Prostate gland (tissue), 2 donors: ENCODE results near the gene MYOCD. TPM values are rescaled to one million over a fixed set of nuclear protein-coding genes. Genes with fewer than 3 reads are reported as not detected.

Experiments used
- DNase-seq: peaks from one replicate; pipeline ENCODE4 v3.0.0-alpha.2; 2019; ENCODE audit warnings: low spot score
- H3K27ac ChIP-seq, 2 donors: fragments of 200-600 bp; sonication (generic); 2 replicates each; pipeline ENCODE4 v1.5.1; 2017 to 2019
- H3K27me3 ChIP-seq: fragments of 200-600 bp; sonication (generic); replicated peaks from 2 replicates; pipeline ENCODE4 v1.5.1; 2019; ENCODE audit not compliant: insufficient read depth
- H3K36me3 ChIP-seq, 2 donors: fragments of 200-600 bp; sonication (generic); 1 replicate in 1 of 2; 2 replicates in 1 of 2; pipeline versions ENCODE4 v1.5.1 to v1.8.1; 2017 to 2019
- H3K4me1 ChIP-seq: fragments of 200-600 bp; sonication (generic); replicated peaks from 2 replicates; pipeline ENCODE4 v1.5.1; 2019
- H3K4me3 ChIP-seq, 2 donors: fragments of 200-600 bp; sonication (generic); 2 replicates each; pipeline ENCODE4 v1.5.1; 2017 to 2019
- H3K9me3 ChIP-seq: fragments of 200-600 bp; sonication (generic); 2 replicates; pipeline ENCODE4 v1.5.1; 2017
- POLR2A ChIP-seq: fragments of 450-650 bp; IDR thresholded peaks from one replicate; pipeline ENCODE4 v1.6.1; 2016; ENCODE audit warnings: antibody characterized with exemption, mild to moderate bottlenecking
- POLR2AphosphoS5 ChIP-seq: sonication (generic); formaldehyde crosslinking; IDR thresholded peaks from one replicate; pipeline ENCODE4 v1.6.1; 2017; ENCODE audit warnings: antibody characterized with exemption
- WGBS: methylation state at CpG from one replicate; pipeline ENCODE4 v1.1.5; 2018; 5-methylcytosine and 5-hydroxymethylcytosine counted together
- intact Hi-C: fragments of 100-400 bp; cut with DNase I; formaldehyde crosslinking; loops from one replicate; pipeline ENCODE4 v1.14.2; 2022
- total RNA-seq, 2 donors: library from RNA; depleted of rRNA; stranded (reverse); fragments of >200 nt; gene quantifications; one replicate each; pipeline ENCODE4 v1.1.0, GENCODE V29; 2016
- TF ChIP-seq, protein P1 (sequence below), 4 experiments: fragments of 200-600 bp in 2 of 4; fragments of 450-650 bp in 2 of 4; sonication (generic) in 2 of 4; IDR thresholded peaks; 1 replicate in 3 of 4; 2 replicates in 1 of 4; pipeline ENCODE4 v1.5.1; 2016 to 2019; ENCODE audit warnings: antibody characterized with exemption in 4 of 4, mild to moderate bottlenecking in 2 of 4, moderate library complexity in 2 of 4

The MYOCD gene
- total RNA-seq, 2 donors from 2014 or later, result 8.5 to 43.8 TPM

DNA sequence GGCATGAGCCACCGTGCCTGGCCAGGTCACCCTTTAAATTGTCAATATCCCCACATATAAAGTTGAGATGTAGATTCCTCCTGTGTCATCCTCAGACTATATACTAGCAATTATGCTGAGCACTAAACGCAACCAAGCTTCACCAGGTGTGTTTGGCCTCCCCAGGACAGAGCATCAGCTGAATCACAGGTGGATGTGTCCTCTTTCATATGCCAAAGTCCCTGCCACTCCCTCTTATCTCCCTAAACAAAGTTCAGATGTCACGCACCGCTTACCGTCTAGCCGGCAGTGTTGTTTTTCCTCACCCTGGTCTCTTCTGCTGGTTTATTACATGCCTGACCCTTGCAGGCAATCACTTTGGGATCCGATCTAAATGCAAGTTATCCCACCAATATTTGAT lies 79.8 kb downstream of the MYOCD start:
- intact Hi-C loops, result loop anchor here (10.0 kb wide), 1 partner anchor 191 kb away; no protein-coding TSS in a partner anchor
- no peak for DNase-seq
- Histone ChIP-seq H3K36me3 (no peaks in the 10 kb centered on the region), H3K4me1 (no peaks in the 10 kb centered on the region), H3K4me3 (no peak overlapping the region), H3K27ac (no peak overlapping the region), H3K27me3 (no peaks in the 10 kb centered on the region), H3K9me3 (no peaks in the 10 kb centered on the region)
- 84% methylated on average over 7 of the region's 7 CpGs for WGBS
- TF ChIP-seq POLR2AphosphoS5 (no peak), POLR2A (no peak)
- TF ChIP-seq, protein P1, sequence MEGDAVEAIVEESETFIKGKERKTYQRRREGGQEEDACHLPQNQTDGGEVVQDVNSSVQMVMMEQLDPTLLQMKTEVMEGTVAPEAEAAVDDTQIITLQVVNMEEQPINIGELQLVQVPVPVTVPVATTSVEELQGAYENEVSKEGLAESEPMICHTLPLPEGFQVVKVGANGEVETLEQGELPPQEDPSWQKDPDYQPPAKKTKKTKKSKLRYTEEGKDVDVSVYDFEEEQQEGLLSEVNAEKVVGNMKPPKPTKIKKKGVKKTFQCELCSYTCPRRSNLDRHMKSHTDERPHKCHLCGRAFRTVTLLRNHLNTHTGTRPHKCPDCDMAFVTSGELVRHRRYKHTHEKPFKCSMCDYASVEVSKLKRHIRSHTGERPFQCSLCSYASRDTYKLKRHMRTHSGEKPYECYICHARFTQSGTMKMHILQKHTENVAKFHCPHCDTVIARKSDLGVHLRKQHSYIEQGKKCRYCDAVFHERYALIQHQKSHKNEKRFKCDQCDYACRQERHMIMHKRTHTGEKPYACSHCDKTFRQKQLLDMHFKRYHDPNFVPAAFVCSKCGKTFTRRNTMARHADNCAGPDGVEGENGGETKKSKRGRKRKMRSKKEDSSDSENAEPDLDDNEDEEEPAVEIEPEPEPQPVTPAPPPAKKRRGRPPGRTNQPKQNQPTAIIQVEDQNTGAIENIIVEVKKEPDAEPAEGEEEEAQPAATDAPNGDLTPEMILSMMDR (IDR thresholded peaks at IDR 0.05), result no peak

DNA sequence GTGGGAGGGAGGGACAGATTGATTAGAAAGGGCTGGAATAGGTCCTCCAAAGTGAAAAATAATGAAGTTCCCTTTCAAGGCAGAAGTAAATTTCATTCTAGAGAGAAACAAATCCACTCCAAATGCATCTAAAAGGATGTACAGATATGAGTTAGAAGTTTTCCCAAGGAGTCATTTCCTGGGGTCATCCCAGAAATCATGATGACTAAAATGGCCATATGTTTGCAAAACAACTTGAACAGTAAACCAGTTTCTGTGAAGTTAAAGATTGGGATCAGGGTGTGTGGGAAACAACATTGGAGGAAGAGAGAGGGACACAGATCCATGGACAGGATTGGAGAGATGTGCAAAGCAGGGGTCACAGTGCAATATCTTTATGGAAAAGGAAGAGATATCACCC lies 91.1 kb downstream of the MYOCD start:
- TF ChIP-seq, protein P1 (IDR thresholded peaks at IDR 0.05), result no peak
- no peak for TF ChIP-seq POLR2A
- TF ChIP-seq POLR2AphosphoS5, result no peak

DNA sequence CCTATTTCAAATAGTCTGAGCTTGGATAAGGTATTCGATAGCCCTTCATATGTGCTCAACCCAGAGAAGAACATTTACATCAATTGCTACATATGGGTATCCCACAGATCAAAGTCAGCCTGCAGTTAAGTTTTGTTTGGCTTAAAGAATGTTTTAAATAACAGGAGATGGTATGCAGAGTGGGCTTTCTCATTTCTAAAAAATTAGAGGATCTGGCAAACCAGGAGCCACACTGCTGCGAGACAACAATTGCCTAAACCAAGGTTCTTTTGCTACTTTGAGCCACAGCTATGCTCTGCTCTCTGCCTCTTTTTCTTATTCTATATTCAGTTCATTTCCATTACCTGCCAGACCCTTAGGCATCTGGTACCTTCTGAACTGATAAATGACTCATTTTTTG lies 93.4 kb downstream of the MYOCD start:
- DNase-seq, result no peak
- Histone ChIP-seq H3K27ac (no peak overlapping the region), H3K36me3 (no peaks in the 10 kb centered on the region), H3K27me3 (no peaks in the 10 kb centered on the region), H3K4me3 (no peak overlapping the region), H3K9me3 (no peaks in the 10 kb centered on the region), H3K4me1 (no peaks in the 10 kb centered on the region)
- WGBS, result 57% methylated on average over 2 of the region's 2 CpGs
- intact Hi-C loops, result no loop called here
- TF ChIP-seq POLR2A (no peak), POLR2AphosphoS5 (no peak)
- TF ChIP-seq, protein P1 (IDR thresholded peaks at IDR 0.05), result no peak

More for the DNA sequence above, 91.1 kb downstream of the MYOCD start:
- intact Hi-C loops, result no loop called here
- Histone ChIP-seq H3K27ac (no peak overlapping the region), H3K36me3 (no peaks in the 10 kb centered on the region), H3K4me3 (no peak overlapping the region), H3K4me1 (no peaks in the 10 kb centered on the region), H3K27me3 (no peaks in the 10 kb centered on the region), H3K9me3 (no peaks in the 10 kb centered on the region)
- no peak for DNase-seq

DNA sequence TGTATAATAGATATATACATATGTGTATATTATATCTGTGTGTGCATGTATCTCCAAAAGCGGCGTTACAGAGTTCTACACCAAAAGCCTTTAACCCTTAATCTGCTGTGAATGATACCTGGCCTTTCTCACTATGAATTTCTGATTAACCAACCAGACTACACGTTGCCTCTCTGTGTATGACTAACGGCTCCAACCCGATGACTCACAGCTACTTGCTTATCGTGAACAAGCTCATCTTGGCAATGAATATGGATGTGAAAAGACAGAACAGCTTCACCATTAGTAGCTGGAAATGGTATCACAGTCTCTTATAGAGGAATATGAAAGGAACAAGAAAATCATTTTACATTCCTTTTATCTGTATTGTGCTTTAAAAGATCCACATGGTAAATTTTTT lies 99.9 kb downstream of the MYOCD start:
- no peak for DNase-seq
- H3K9me3 ChIP-seq, result no peaks in the 10 kb centered on the region
- H3K27me3 ChIP-seq, result no peaks in the 10 kb centered on the region
- H3K4me3 ChIP-seq, result no peak overlapping the region
- TF ChIP-seq POLR2AphosphoS5 (no peak), POLR2A (no peak)
- TF ChIP-seq, protein P1 (IDR thresholded peaks at IDR 0.05), result no peak
- H3K27ac ChIP-seq, result no peak overlapping the region
- H3K36me3 ChIP-seq, result no peaks in the 10 kb centered on the region
- intact Hi-C loops, result no loop called here
- WGBS, result 51% methylated on average over 6 of the region's 6 CpGs
- H3K4me1 ChIP-seq, result no peaks in the 10 kb centered on the region

DNA sequence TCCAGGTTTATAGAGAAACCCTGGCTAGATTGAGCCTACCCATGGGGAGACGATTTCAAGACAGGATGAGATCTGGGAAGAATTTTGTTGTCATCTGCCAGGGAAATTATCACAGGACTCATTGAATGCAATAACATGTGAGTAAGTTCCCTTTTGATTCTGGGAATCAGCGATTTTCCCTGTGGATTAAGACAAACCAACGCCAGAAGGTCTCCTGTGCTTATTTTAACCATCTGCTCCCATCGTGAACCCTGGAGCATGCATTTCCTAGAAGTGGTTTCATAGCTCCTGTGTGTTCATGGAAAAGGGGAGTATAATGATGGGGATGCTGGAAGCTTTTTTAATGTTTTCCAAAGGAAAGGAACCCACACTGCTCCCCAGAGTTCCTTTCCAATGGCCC lies 102.6 kb downstream of the MYOCD start:
- WGBS, result 79% methylated on average over 4 of the region's 4 CpGs
- no peaks in the 10 kb centered on the region for H3K27me3 ChIP-seq
- no peak for DNase-seq
- H3K4me3 ChIP-seq, result no peak overlapping the region
- no peaks in the 10 kb centered on the region for H3K36me3 ChIP-seq
- TF ChIP-seq, protein P1 (IDR thresholded peaks at IDR 0.05), result no peak
- no peak for TF ChIP-seq POLR2A
- TF ChIP-seq POLR2AphosphoS5, result no peak
- H3K4me1 ChIP-seq, result no peaks in the 10 kb centered on the region
- H3K27ac ChIP-seq, result no peak overlapping the region
- H3K9me3 ChIP-seq, result no peaks in the 10 kb centered on the region
- intact Hi-C loops, result no loop called here
